Nephron (organoid): ENCODE data around the gene MOV10.

Experiments
- H3K27ac Mint-ChIP-seq, 3 experiments: 2 replicates each; pipeline ENCODE4 v1.8.0; 2020; ENCODE audit warnings: mixed read lengths in 3 of 3, mild to moderate bottlenecking in 2 of 3, moderate library complexity in 1 of 3
- H3K27me3 Mint-ChIP-seq: 2 replicates; pipeline ENCODE4 v1.8.0; 2021; ENCODE audit warnings: low read depth, mild to moderate bottlenecking, moderate library complexity, mixed read lengths
- H3K36me3 Mint-ChIP-seq: 2 replicates; pipeline ENCODE4 v1.8.0; 2020; ENCODE audit warnings: low read depth, mixed read lengths
- H3K4me1 Mint-ChIP-seq: 2 replicates; pipeline ENCODE4 v1.8.0; 2020; ENCODE audit warnings: mixed read lengths
- H3K4me3 Mint-ChIP-seq, 3 experiments: 2 replicates each; pipeline ENCODE4 v1.8.0; 2020; ENCODE audit warnings: mild to moderate bottlenecking in 3 of 3, mixed read lengths in 3 of 3, moderate library complexity in 2 of 3
- H3K9me3 Mint-ChIP-seq: 2 replicates; pipeline ENCODE4 v1.8.0; 2020; ENCODE audit warnings: mixed read lengths
- TF ChIP-seq, protein P1 (sequence below), 3 experiments: fragments of 200-600 bp; sonication (generic); IDR thresholded peaks; one replicate each; pipeline ENCODE4 v1.5.0; 2021; ENCODE audit warnings: antibody characterized with exemption in 3 of 3; ENCODE audit not compliant: unreplicated experiment in 3 of 3

Gene MOV10

GRCh38 chr1:112686417-112686816 is 12.0 kb downstream of the MOV10 start:
- no peak overlapping the region for H3K4me3 Mint-ChIP-seq
- H3K4me1 Mint-ChIP-seq, result peaks cover 17% of the 10 kb centered on the region

DNA sequence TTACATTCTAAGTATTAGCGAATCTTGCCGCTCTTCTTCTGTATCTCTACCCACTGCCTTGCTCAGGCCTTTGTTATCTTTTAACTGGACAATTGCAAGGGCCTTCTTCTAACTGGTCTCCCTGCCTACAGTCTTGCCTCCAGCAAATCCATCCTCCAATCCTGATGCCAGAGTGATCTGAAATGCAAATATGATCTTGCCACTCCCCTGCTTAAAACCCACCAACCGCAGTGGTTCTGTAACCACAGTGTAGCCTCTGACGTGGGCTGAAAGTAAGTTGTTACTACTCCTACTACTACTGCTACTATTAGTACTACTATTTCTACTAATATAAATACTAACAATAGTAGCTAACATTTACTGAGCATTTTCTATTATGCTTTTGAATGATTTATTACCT is 12.4 kb downstream of the MOV10 start:
- H3K36me3 Mint-ChIP-seq, result peaks cover 38% of the 10 kb centered on the region
- TF ChIP-seq, protein P1, sequence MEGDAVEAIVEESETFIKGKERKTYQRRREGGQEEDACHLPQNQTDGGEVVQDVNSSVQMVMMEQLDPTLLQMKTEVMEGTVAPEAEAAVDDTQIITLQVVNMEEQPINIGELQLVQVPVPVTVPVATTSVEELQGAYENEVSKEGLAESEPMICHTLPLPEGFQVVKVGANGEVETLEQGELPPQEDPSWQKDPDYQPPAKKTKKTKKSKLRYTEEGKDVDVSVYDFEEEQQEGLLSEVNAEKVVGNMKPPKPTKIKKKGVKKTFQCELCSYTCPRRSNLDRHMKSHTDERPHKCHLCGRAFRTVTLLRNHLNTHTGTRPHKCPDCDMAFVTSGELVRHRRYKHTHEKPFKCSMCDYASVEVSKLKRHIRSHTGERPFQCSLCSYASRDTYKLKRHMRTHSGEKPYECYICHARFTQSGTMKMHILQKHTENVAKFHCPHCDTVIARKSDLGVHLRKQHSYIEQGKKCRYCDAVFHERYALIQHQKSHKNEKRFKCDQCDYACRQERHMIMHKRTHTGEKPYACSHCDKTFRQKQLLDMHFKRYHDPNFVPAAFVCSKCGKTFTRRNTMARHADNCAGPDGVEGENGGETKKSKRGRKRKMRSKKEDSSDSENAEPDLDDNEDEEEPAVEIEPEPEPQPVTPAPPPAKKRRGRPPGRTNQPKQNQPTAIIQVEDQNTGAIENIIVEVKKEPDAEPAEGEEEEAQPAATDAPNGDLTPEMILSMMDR (IDR thresholded peaks at IDR 0.05; ENCODE audit: unreplicated experiment in 3 of 3), result no peak
- H3K4me1 Mint-ChIP-seq, result peaks cover 17% of the 10 kb centered on the region
- no peaks in the 10 kb centered on the region for H3K27me3 Mint-ChIP-seq
- H3K4me3 Mint-ChIP-seq, result no peak overlapping the region
- no peaks in the 10 kb centered on the region for H3K9me3 Mint-ChIP-seq
- H3K27ac Mint-ChIP-seq, result no peak overlapping the region

More at GRCh38 chr1:112686417-112686816, 12.0 kb downstream of the MOV10 start:
- peaks cover 37% of the 10 kb centered on the region for H3K36me3 Mint-ChIP-seq
- H3K27me3 Mint-ChIP-seq, result no peaks in the 10 kb centered on the region
- H3K27ac Mint-ChIP-seq, result no peak overlapping the region
- TF ChIP-seq, protein P1 (IDR thresholded peaks at IDR 0.05; ENCODE audit: unreplicated experiment in 3 of 3), result no peak
- H3K9me3 Mint-ChIP-seq, result no peaks in the 10 kb centered on the region

DNA sequence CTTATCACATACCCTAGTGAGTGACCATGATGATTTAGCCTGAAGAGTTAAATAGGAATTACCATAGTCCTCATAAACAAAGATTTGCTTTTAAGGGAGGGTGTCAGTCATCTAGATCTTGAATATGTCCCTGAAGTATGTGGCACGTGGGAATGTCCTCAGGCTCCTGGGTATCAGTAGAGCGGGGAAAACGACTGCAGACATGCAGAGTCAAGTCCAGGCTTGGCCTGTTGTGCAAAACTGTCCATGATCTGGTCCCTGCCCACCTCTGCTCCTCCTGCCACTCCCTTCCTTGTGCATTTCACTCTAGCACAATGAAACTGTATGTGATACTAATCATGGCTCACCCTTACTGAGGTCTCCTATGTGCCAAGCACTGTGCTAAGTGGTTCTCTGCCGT is 12.9 kb downstream of the MOV10 start:
- Mint-ChIP-seq H3K4me1 (peaks cover 17% of the 10 kb centered on the region), H3K27me3 (no peaks in the 10 kb centered on the region), H3K36me3 (peaks cover 40% of the 10 kb centered on the region), H3K27ac (no peak overlapping the region), H3K4me3 (no peak overlapping the region), H3K9me3 (no peaks in the 10 kb centered on the region)
- TF ChIP-seq, protein P1 (IDR thresholded peaks at IDR 0.05; ENCODE audit: unreplicated experiment in 3 of 3), result no peak

GRCh38 chr1:112687785-112688496 is 13.5 kb downstream of the MOV10 start:
- H3K36me3 Mint-ChIP-seq, result peaks cover 42% of the 10 kb centered on the region

DNA sequence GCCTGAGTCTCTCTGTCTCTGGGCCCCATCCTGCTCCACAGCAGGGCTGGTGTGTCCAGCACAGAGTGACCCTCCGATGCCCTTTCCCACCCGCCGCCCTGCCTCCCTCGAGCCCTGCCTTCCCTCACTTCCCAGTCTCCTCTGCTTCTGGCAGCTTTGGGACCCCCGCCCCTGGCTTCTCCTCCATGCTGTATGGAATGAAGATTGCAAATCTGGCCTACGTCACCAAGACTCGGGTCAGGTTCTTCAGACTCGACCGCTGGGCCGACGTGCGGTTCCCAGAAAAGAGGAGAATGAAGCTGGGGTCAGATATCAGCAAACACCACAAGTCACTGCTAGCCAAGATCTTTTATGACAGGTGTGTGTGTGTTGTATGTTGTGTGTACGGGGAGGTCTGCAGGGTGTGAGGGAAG is 14.3 kb downstream of the MOV10 start:
- H3K27ac Mint-ChIP-seq, result peak overlapping the region; percentile 76 to 81 (median 77)
- H3K27me3 Mint-ChIP-seq, result no peaks in the 10 kb centered on the region
- H3K4me3 Mint-ChIP-seq, result peak overlapping the region in 2 of 3 experiments; percentile 3 to 17

More at GRCh38 chr1:112687785-112688496, 13.5 kb downstream of the MOV10 start:
- Mint-ChIP-seq H3K27me3 (no peaks in the 10 kb centered on the region), H3K27ac (peak overlapping the region; percentile 76 to 81 (median 77)), H3K9me3 (no peaks in the 10 kb centered on the region), H3K4me1 (peaks cover 17% of the 10 kb centered on the region), H3K4me3 (no peak overlapping the region)
- TF ChIP-seq, protein P1 (IDR thresholded peaks at IDR 0.05; ENCODE audit: unreplicated experiment in 3 of 3), result no peak

More for the DNA sequence above, 14.3 kb downstream of the MOV10 start:
- H3K4me1 Mint-ChIP-seq, result peaks cover 17% of the 10 kb centered on the region
- H3K9me3 Mint-ChIP-seq, result no peaks in the 10 kb centered on the region
- H3K36me3 Mint-ChIP-seq, result peaks cover 44% of the 10 kb centered on the region
- TF ChIP-seq, protein P1 (IDR thresholded peaks at IDR 0.05; ENCODE audit: unreplicated experiment in 3 of 3), result no peak
